Left ventricle myocardium superior (tissue), 1 donor: ENCODE results near the gene ATL2. TPM values are rescaled to one million over a fixed set of nuclear protein-coding genes. Genes with fewer than 3 reads are reported as not detected.
"Not testable (repeated sequence)": the region's sequence is repeated elsewhere in the genome, so short reads cannot be mapped to it uniquely, and the experiment has no call there.

ENCODE experiments used
- ATAC-seq: fragments of 200-7000 bp; cut with Tn5 transposase; one replicate; pipeline ENCODE4 v1.9.1; 2020; ENCODE audit warnings: mild to moderate bottlenecking, moderate library complexity
- DNase-seq: peaks from one replicate; pipeline ENCODE4 v3.0.0-alpha.2; 2020
- intact Hi-C: fragments of 100-400 bp; cut with micrococcal nuclease; formaldehyde crosslinking; loops from one replicate; pipeline ENCODE4 v1.11.0; 2022
- total RNA-seq: library from RNA; stranded (reverse); fragmentation: NEBNext Ultra II Directional; extraction: Animal tissue kit (Norgen Biotek cat#: 25700); gene quantifications from one replicate; pipeline ENCODE4 v1.2.1, GENCODE V29; 2021
- donor health status: DM: no; HTN: yes; CAD: no; lungs with severe emphysema.

ATL2 gene
- total RNA-seq, 1 donor from 2014 or later: 28.2 TPM

DNA sequence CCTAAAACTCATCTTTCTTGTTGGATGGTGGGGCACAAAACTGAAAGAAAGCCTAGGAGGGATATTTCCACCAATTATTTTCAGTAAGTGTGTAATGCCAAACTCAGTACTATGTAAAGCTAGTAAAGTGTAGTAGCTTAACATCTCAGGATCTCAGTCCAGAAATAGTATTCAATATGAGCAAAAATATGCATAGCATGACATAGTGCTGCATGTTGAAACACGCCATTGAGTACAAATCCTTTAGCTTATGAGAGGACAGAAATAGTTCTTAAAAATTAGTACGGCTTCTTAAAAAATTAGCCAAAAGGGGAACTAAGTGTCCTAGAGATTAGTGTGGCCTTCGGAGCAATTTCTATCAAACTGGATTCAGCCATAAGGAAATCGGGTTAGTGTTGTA lies 21.7 kb upstream of the ATL2 start:
- intact Hi-C loops: no loop called here
- ATAC-seq: no peak
- DNase-seq: no peak

DNA sequence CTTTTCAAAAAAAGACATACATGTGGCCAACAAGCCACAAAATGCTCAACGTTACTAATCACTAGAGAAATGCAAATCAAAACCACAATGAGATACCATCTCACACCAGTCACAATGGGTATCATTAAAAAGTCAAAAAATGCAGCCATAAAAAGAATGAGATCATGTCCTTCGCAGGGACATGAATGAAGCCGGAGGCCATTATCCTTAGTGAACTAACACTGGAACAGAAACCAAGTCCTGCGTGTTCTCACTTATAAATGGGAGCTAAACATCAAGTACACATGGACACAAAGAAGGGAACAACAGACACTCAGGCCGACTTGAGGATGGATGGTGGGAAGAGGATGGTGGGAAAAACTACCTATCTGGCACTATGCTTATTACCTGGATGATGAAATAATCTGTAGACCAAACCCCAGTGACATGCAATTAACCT lies 17.8 kb upstream of the ATL2 start:
- DNase-seq (no peak), ATAC-seq (no peak)
- intact Hi-C loops: no loop called here

DNA sequence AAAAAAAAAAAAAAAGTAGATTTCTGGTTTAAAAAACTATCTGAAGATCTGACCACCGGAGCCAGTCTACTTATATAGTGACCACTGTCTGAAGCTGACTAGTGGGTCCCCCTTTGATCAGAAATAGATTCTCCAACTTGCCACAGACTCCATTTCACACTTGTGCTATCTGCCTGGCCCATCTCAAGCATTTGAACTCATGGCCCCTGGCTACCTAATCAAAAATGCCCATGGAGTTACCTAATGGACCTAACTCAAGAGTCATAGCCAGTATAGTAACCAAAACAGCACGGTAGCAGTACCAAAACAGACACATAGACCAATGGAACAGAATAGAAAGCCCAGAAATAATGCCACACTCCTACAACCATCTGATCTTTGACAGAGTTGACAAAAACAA lies 17.0 kb upstream of the ATL2 start:
- no peak for ATAC-seq
- no peak for DNase-seq
- intact Hi-C loops: no loop called here

DNA sequence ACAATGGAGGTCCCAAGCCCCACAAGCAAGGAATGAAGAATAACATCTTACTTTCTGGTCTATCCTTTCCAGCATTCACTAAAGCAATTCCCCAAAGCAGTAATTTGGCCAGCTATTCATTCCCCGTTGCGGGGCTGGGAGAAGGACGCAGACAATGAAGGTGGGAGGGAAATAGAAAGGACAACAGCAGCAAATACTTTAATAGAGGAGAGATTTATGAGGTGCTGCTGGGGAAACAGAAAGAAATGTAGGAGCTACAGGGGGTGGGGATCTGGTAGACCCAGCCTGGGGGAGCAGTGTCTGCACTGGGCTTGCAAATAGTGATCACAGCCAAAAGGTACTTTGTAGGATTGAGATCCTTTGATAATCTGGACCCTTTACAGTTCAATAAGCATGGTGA lies 13.9 kb upstream of the ATL2 start:
- intact Hi-C loops: no loop called here
- no peak for ATAC-seq
- no peak for DNase-seq

DNA sequence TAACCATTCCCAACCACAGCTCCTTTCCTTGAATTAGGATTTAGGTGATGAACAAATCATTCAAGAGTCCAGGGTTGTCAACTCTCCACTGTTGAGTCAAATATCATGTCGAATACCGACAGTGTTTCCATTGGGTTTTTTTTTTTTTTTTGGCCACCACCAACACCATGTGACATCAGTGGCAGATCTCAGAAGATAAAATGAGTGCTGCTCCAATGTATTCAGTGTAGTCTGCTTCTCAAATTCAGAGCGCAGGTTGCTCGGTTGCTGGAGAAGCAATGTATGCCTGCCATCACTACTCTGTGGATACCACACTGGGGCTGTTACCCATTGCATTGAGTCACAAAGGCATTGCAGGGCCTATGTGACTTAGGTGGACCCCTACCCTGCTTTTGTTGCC lies 10.8 kb upstream of the ATL2 start:
- ATAC-seq: no peak
- intact Hi-C loops: no loop called here
- DNase-seq: no peak

DNA sequence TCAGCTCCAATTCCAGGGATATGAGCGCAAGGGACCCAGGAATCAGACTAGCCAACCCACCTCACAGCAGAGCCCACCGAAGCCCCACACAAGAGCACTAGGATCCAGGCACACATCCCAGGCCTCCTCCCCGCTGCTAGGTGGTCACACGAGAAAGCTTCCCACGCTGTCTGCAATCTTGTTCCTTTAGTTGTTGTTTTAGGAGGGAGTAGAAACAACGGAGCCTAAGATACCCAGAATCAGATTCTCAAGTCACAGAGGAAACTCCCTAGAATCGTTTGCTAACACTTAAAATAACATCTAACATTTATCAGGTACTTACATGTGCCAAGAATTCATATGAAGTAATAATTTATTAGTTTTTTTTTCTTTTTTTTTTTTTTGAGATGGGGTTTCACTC lies 9.7 kb upstream of the ATL2 start:
- DNase-seq (no peak), ATAC-seq (no peak)
- intact Hi-C loops: no loop called here

DNA sequence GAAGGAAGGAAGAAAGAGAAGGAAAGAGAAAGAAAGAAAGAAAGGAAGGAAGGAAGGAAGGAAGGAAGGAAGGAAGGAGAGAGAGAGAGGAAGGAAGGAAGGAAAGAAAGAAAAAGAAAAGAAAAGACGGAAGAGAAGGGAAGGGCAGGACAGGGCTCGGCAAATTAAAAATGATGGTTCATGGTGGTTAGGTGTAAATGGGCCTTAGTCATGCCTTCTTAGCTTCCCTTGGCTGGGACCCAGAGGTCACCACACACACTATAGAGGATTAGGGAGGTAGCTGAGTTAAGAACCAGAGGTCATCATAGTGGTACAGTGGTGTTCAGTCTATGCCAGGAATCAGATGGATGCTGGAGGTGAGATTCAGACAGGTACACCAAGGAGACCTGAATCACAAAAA lies 9.3 kb upstream of the ATL2 start:
- ATAC-seq (no peak), DNase-seq (no peak)
- intact Hi-C loops: no loop called here

DNA sequence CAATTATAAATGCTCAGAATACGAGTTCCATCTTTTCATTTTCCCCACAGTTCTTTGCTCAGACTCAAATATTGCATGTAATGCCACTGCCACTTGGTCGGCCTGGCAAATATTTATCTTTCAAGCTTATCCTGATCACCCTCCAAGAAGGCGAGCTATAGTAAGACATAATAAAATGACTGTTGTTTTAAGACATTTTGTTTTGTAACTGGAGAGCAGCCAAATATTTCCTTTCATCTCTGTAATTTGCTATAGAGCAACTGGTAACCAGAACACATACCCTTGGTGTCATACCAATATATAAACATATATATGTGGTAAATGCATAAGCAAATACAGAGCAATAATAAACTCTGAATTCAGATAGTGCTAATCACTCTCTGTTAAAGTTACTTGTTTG lies 7.3 kb upstream of the ATL2 start:
- DNase-seq: no peak
- intact Hi-C loops: no loop called here
- ATAC-seq: no peak

DNA sequence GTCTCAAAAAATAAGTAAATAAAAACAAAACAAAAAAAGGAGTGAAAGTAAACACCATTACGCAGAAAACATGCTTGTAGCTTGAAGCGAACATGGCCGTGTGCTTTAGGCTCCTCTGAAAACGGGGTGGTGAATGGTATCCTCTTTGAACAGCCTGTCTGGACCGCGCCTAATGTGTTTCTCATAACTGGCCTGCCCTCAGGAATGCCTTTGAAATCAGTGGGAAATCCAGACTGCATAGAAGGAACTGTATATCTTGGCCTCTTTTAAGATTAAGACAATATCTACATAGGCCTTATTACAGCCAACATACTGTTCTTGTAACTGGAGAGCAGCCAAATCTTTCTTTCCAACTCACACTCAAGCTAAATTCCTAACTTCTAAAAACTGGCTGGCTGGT lies 6.7 kb upstream of the ATL2 start:
- ATAC-seq, intact Hi-C loops, DNase-seq: not testable (repeated sequence)

DNA sequence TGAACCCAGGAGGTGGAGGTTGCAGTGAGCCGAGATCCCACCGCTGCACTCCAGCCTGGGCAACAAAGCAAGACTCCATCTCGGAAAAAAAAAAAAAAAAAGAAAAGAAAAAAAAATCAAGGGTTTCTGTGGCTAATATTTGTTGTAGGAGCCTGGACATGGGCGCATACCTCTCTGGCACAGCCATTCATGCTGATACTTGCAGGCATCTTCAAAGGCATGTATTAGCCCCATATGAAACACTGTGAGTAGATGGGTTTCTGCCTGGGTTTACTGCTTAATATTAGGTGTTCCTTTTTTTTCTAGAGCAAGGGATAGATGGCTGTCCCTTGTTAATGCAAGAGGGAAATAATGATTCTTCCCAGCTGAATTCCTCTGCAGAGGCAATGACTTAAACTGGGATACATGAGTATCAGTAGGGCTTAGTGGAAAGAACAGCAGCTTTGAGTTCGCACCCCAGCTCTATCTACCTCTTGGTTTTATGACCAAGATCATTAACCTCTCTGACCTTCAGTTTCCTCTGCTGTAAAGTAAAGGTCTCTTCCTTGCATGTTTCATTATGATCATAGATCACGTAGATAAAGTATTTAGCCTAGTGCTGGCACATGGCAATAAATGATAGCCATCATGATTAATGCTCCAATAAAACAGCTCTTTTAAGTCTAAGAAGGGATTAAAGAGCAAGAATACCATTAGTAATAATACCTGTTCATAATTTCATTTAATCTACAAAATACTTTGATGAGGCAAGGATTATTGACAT lies 4.5 kb upstream of the ATL2 start:
- DNase-seq: no peak
- ATAC-seq: no peak
- intact Hi-C loops: no loop called here

DNA sequence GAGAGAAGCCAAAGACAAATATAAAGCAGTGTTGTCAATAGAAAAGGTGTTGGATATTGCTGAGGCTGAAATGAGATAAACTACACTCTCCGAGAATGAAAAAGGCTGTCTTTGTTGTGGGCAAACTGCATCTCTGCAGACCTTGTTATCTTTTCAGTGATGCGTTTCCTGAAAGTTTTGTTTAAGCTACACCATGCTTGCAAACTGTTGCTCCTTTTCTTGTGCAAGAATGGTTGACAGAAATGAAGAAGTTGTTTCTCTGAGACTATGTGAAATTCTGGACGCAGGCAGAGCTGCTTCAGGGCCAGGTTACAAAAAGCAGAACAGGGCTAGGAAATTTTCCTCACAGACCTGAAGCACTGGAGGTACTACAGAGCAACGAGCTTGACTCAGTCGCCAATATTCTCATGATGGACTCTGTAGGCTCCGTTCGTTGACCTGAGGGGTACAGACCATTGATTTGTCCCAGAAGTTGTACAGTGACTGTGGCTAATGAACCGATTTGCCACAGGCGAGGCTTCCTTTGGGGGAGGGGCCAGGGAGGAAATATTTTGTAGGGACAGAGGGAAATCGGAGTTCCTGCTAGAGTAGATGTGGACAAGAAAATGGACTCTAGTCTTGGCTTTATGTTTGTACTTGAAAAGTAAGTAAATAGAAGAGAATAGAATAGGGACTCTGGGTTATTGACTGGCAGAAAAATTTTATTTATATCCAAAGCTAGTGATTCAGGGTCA lies 3.5 kb upstream of the ATL2 start:
- ATAC-seq: no peak
- intact Hi-C loops: no loop called here
- no peak for DNase-seq

DNA sequence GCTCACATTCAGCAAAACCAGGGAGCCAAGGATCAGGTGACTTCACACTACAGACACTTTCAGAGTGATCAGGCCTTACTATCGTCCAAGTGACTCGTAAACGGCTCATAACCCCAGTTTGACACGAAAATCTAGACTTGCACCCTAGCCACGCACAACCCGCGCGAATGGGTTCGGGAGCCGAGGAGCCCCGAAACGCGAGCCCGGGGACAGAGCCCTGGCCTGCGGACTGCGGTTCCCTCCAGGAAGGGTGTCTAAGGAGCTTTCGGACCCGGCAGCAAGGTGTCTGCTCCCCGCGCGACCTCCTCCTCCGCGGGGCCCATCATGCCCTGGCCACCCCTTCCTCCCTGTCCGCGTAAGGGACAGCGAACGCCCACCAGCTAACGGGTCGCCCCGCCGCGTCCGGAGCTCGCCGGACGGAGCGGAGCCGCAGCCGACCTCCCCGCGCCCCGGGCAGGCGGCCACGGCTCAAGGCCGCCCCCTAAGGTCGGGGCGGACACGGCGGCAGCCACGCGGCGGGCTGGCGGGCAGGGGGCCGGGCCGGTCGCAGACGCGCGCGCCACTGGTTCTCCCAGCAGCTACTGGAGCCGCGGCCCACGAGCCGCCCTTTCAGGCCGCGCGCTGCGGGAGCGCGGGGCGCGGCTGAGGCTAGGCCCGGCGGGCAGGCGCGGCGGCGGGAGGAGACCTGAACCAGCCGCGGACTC lies 575 bp downstream of the ATL2 start:
- ATAC-seq (peak; percentile 78), DNase-seq (peak; percentile 83)
- intact Hi-C loops: loop anchor here (10.0 kb wide), 1 partner anchor 68 kb away; no protein-coding TSS in a partner anchor

DNA sequence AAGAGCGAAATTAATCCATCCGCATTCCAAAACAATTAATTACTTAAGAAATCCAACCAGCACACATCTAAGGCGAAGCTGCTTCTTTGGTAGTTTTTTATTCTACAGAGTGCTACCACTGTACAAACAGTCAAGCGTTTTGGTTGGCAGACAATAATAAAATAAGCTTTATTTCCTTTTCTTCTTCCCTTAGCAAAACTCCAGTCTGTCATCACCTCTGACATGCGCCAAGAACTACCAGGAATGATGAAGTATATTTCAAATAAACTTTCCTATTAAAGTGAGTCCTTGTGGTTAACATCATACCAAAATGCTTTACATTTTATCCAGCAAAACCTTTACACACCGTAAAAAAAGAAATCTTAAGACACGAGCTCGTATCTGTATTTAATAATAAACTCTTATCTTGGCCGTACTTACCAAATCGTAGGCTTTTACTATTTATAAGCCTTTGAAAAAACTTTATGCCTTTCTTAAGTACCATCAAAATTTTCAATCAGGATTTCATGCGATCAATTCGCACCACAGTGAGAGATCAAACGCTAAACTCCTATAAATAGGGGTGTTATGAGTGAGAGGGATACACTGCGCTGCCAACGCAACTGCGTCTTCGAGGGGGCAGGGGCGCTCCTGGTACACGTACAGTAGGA lies 1.3 kb downstream of the ATL2 start:
- intact Hi-C loops: loop anchor here (10.0 kb wide), 1 partner anchor 69 kb away; no protein-coding TSS in a partner anchor
- peak; percentile 54 for DNase-seq
- ATAC-seq: no peak

DNA sequence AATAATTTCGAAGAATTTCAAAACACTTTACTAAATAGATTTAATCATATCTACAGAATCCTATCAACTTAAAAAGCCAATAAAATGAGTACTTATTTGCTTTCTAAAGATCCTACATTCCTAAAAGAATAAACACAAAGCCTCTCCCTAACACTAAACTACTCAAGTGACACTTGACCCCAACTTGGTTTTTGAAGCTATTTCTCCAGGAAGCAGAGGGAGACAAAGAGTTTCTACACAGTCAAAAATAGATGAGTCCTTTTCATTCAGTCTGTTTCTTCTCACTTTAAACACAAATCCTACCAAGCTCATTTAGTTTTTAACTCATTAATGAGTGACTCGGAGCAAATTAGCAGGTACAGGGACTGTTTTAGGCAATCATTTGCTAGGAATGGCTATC lies 2.1 kb downstream of the ATL2 start:
- no peak for DNase-seq
- no peak for ATAC-seq
- intact Hi-C loops: loop anchor here (5.0 to 10.0 kb wide), 2 partner anchors 53 to 70 kb away; no protein-coding TSS in a partner anchor

DNA sequence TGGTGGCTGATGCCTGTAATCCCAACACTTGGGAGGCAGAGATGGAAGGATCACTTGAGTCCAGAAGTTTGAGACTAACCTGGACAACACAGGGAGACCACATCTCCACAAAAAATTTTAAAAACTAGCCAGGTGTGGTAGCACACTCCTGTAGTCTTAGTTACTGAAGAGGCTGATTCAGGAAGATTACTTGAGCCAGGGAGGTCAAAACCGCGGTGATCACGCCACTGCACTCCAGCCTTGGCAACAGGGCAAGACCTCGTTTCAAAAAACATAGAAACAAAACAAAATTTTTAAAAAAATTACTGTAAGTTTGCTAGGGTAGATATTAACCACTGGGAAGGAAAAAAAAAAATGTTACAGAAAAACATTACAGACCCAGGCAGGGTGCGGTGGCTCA lies 5.8 kb downstream of the ATL2 start:
- ATAC-seq (no peak), DNase-seq (no peak)
- intact Hi-C loops: loop anchor here (5.0 to 10.0 kb wide), 2 partner anchors 49 to 74 kb away; no protein-coding TSS in a partner anchor

DNA sequence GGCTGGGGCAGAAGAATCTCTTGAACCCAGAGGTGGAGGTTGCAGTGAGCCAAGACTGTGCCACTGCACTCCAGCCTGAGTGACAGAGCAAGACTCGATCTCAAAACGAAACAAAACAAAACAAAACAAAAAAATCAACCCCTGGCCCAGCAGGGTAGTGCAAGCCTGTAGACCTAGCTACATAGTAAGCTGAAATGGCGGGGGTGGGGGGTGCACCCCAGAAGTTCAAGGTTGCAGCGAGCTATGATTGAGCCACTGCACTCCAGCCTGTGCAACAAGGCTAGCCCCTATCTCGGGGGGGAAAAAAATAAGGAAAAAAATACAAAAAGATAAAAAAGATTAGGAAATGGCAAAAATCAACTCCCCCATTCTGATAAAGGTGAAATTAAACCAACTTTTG lies 6.4 kb downstream of the ATL2 start:
- DNase-seq (no peak), ATAC-seq (no peak)
- intact Hi-C loops: loop anchor here (5.0 to 10.0 kb wide), 2 partner anchors 48 to 74 kb away; no protein-coding TSS in a partner anchor

DNA sequence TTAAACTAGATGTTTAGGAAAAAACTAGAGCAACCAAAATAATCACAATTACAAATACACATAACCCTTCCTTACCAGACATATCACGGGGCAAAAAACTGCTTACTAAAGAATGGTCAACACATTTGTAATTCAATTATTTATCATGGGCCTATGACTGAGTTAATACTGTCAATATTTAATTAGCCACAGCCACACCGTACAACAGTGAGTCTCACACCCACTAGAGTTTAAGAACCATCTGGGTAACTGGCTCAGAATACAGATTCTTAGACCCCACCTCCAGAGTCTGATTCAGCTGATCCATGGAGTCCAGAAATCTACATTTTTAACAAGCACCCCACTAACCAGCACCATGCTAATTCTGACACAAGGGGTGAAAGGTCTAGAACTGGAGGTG lies 14.8 kb downstream of the ATL2 start:
- ATAC-seq (no peak), DNase-seq (no peak)
- intact Hi-C loops: no loop called here

DNA sequence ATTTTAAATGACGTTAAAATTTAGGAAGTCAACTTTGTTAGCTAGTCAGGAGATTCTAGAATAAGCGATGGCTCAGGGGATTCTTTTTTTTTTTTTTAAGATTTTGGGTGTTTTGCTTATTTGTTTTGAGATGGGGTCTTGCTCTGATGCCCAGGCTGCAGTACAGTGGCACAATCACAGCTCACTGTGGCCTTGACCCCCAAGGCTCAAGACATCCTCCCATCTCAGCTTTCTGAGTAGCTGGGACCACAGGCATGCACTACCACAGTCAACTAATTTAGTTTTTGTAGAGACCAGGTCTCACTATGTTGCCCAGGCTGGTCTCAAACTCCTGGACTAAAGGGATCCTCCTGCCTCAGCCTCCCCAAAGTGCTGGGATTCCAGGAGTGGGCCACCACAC lies 16.9 kb downstream of the ATL2 start:
- intact Hi-C loops: no loop called here
- no peak for ATAC-seq
- no peak for DNase-seq

DNA sequence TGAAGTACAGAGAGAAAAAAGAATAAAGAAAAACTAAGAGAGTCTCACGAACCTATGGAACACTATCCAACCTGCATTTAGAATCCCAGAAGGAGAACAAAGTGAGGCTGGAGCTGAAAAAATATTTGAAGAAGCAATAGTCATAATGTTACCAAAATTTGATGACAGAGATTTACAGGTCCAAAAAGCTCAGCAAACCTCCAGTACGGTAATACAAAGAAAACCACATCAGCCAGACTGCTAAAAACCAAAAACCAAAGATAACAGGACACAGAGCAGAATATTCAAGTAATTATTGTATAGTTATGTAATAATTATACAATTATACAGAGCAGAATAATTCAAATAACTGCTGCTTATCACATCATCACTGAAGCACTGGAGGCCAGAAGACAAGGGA lies 23.7 kb downstream of the ATL2 start:
- intact Hi-C loops: no loop called here
- ATAC-seq (no peak), DNase-seq (no peak)

DNA sequence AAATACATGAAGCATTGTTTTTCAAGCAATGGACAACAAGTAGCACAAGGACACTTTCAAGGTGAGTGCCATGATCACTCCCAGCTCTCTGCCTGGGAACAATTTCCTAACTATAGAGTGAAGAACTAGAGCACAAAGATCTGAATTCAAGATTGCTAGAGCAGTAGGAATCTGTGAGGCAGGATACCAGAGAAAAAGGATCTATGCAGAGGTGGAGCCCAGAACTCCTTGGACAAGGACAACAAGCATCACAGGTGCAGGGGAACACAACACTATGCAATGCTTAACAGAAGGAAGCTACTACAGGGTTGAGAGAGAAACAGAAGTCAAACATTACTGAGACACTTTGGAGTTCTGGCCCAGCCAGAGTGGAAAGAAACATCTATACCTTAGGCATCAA lies 24.7 kb downstream of the ATL2 start:
- intact Hi-C loops: no loop called here
- no peak for ATAC-seq
- DNase-seq: no peak
